Measurements from ENCODE around the gene ULK1. TPM values are rescaled to one million over a fixed set of nuclear protein-coding genes. Genes with fewer than 3 reads are reported as not detected.

ULK1 gene
- polyA plus RNA-seq, 1 donor (not counting 4 experiments of a cell fraction or from before 2014, with no cell fraction given): 2.3 TPM

DNA sequence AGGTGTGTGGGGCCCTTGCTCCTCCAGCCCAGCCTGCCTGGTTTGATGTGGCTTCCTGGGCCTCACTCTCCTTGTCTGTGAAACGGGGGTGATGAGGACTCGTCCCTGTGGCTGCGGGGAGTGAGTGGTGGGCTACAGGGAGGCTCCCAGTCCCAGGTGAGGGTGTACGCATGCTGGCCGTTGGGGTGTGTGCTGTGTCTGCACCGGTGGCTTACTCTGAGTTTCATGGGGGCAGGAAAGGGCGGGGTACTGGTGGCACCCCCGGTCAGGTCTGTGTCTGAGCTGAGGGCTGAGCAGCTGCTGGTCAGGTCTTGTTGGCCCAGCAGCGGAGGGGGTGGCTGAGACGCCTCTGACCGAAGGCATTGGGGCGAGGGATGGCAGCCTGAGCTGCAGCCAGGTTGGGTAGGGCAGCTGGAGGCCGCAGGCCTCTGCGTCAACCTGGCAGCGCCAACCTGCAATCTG, 11.2 kb downstream of the ULK1 start:
- Histone ChIP-seq H3K79me2 (ENCODE audit: control insufficient read depth, insufficient read depth, low read length) (no peaks in the 10 kb centered on the region), H3K27ac (ENCODE audit: control insufficient read depth, insufficient read depth, low read length) (no peak overlapping the region), H3K9me3 (ENCODE audit: control insufficient read depth, low read depth, low read length) (no peaks in the 10 kb centered on the region), H3K4me1 (ENCODE audit: control insufficient read depth, extremely low read depth, insufficient read depth, low read length) (peaks cover 5% of the 10 kb centered on the region), H4K20me1 (ENCODE audit: control insufficient read depth, extremely low read depth, insufficient read depth, low read length) (no peaks in the 10 kb centered on the region), H3K4me2 (ENCODE audit: control insufficient read depth, extremely low read depth, insufficient read depth, low read depth, low read length) (no peak overlapping the region), H3K4me3 (ENCODE audit: control insufficient read depth in 2 of 3, extremely low read depth in 1 of 3, insufficient read depth in 2 of 3, low read depth in 1 of 3, low read length in 3 of 3) (no peak overlapping the region), H2AFZ (ENCODE audit: control insufficient read depth, low read length) (no peak overlapping the region), H3K27me3 (ENCODE audit: control insufficient read depth, extremely low read depth, insufficient read depth, low read length) (no peaks in the 10 kb centered on the region), H3K36me3 (ENCODE audit: control insufficient read depth in 2 of 2, extremely low read depth in 1 of 2, insufficient read depth in 2 of 2, low read length in 2 of 2) (peaks cover 0 to 6% of the 10 kb centered on the region in 2 experiments), H3K9ac (ENCODE audit: control insufficient read depth, extremely low read depth, insufficient read depth, low read length) (no peak overlapping the region), H3K9me1 (ENCODE audit: control insufficient read depth, extremely low read depth, insufficient read depth, low read length) (no peaks in the 10 kb centered on the region)
- FAIRE-seq (no peak), DNase-seq (ENCODE audit: low read depth, low spot score) (no peak)
- no peak for TF ChIP-seq EZH2 (IDR thresholded peaks at IDR 0.05; ENCODE audit: low read length)
- TF ChIP-seq, protein P1, sequence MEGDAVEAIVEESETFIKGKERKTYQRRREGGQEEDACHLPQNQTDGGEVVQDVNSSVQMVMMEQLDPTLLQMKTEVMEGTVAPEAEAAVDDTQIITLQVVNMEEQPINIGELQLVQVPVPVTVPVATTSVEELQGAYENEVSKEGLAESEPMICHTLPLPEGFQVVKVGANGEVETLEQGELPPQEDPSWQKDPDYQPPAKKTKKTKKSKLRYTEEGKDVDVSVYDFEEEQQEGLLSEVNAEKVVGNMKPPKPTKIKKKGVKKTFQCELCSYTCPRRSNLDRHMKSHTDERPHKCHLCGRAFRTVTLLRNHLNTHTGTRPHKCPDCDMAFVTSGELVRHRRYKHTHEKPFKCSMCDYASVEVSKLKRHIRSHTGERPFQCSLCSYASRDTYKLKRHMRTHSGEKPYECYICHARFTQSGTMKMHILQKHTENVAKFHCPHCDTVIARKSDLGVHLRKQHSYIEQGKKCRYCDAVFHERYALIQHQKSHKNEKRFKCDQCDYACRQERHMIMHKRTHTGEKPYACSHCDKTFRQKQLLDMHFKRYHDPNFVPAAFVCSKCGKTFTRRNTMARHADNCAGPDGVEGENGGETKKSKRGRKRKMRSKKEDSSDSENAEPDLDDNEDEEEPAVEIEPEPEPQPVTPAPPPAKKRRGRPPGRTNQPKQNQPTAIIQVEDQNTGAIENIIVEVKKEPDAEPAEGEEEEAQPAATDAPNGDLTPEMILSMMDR (optimal IDR thresholded peaks at IDR 0.05 in 1 of 3, IDR thresholded peaks at IDR 0.05 in 1 of 3, conservative IDR thresholded peaks at IDR 0.05 in 1 of 3; ENCODE audit: extremely low read depth in 1 of 3, insufficient read depth in 2 of 3, low read length in 3 of 3): no peak
- dilution Hi-C loops (cut with MboI; ENCODE audit: extremely low pct_ligation_motif_present, low sequenced_read_pairs): no loop called here

DNA sequence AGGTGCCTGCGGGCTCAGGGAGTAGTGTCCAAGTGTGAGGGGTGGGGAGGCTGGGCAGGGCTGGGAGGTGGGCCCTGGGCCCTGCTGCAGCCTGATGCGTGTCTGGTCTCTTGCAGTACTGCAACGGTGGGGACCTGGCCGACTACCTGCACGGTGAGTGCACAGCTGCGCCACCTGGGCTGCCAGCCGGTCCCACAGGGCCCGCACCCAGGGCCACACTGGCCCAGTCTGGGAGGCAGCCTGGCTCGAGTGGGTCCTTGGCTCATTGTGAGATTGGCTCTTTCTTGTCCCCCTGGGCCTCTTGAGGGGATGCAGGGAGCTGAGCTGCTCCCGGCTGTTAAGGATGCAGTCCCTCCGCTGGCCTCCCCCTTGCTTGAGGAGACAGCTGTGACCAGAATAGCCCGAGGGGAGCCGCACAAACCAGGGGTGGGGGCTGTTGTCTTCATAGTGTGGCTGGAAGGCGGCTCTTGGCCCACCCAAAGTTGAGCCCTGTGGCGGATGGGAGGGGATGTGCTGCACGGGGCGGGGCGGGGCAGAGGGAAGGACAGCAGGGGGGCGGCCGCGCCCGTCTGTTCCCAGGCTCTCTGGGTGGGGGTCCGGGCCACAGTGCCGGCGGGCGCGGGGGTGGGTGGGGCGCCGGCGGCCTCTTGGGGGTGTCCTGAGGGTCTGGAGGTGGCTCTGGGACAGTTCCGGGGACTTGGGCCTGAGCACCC, 13.1 kb downstream of the ULK1 start:
- no peaks in the 10 kb centered on the region for H3K9me1 ChIP-seq (ENCODE audit: control insufficient read depth, extremely low read depth, insufficient read depth, low read length)
- no peaks in the 10 kb centered on the region for H3K79me2 ChIP-seq (ENCODE audit: control insufficient read depth, insufficient read depth, low read length)
- FAIRE-seq (no peak), DNase-seq (ENCODE audit: low read depth, low spot score) (no peak)
- no peaks in the 10 kb centered on the region for H3K27me3 ChIP-seq (ENCODE audit: control insufficient read depth, extremely low read depth, insufficient read depth, low read length)
- no peak overlapping the region for H3K4me3 ChIP-seq (ENCODE audit: control insufficient read depth in 2 of 3, extremely low read depth in 1 of 3, insufficient read depth in 2 of 3, low read depth in 1 of 3, low read length in 3 of 3)
- H3K9ac ChIP-seq (ENCODE audit: control insufficient read depth, extremely low read depth, insufficient read depth, low read length): no peak overlapping the region
- no peaks in the 10 kb centered on the region for H3K4me1 ChIP-seq (ENCODE audit: control insufficient read depth, extremely low read depth, insufficient read depth, low read length)
- peaks cover 0 to 16% of the 10 kb centered on the region in 2 experiments for H3K36me3 ChIP-seq (ENCODE audit: control insufficient read depth in 2 of 2, extremely low read depth in 1 of 2, insufficient read depth in 2 of 2, low read length in 2 of 2)
- dilution Hi-C loops (cut with MboI; ENCODE audit: extremely low pct_ligation_motif_present, low sequenced_read_pairs): no loop called here
- TF ChIP-seq, protein P1 (optimal IDR thresholded peaks at IDR 0.05 in 1 of 3, IDR thresholded peaks at IDR 0.05 in 1 of 3, conservative IDR thresholded peaks at IDR 0.05 in 1 of 3; ENCODE audit: extremely low read depth in 1 of 3, insufficient read depth in 2 of 3, low read length in 3 of 3): no peak
- no peak for TF ChIP-seq EZH2 (IDR thresholded peaks at IDR 0.05; ENCODE audit: low read length)
- no peak overlapping the region for H3K27ac ChIP-seq (ENCODE audit: control insufficient read depth, insufficient read depth, low read length)
- no peaks in the 10 kb centered on the region for H3K9me3 ChIP-seq (ENCODE audit: control insufficient read depth, low read depth, low read length)
- no peak overlapping the region for H2AFZ ChIP-seq (ENCODE audit: control insufficient read depth, low read length)
- H3K4me2 ChIP-seq (ENCODE audit: control insufficient read depth, extremely low read depth, insufficient read depth, low read depth, low read length): no peak overlapping the region
- no peaks in the 10 kb centered on the region for H4K20me1 ChIP-seq (ENCODE audit: control insufficient read depth, extremely low read depth, insufficient read depth, low read length)
